Nephron (organoid): ENCODE data around the gene JARID2.

Experiments used
- H3K27ac Mint-ChIP-seq, 3 experiments: 2 replicates each; pipeline ENCODE4 v1.8.0; 2020; ENCODE audit warnings: mixed read lengths in 3 of 3, mild to moderate bottlenecking in 2 of 3, moderate library complexity in 1 of 3
- H3K27me3 Mint-ChIP-seq: 2 replicates; pipeline ENCODE4 v1.8.0; 2021; ENCODE audit warnings: low read depth, mild to moderate bottlenecking, moderate library complexity, mixed read lengths
- H3K36me3 Mint-ChIP-seq: 2 replicates; pipeline ENCODE4 v1.8.0; 2020; ENCODE audit warnings: low read depth, mixed read lengths
- H3K4me1 Mint-ChIP-seq: 2 replicates; pipeline ENCODE4 v1.8.0; 2020; ENCODE audit warnings: mixed read lengths
- H3K4me3 Mint-ChIP-seq, 3 experiments: 2 replicates each; pipeline ENCODE4 v1.8.0; 2020; ENCODE audit warnings: mild to moderate bottlenecking in 3 of 3, mixed read lengths in 3 of 3, moderate library complexity in 2 of 3
- H3K9me3 Mint-ChIP-seq: 2 replicates; pipeline ENCODE4 v1.8.0; 2020; ENCODE audit warnings: mixed read lengths
- CTCF ChIP-seq, 3 experiments: fragments of 200-600 bp; sonication (generic); IDR thresholded peaks; one replicate each; pipeline ENCODE4 v1.5.0; 2021; ENCODE audit warnings: antibody characterized with exemption in 3 of 3; ENCODE audit not compliant: unreplicated experiment in 3 of 3

JARID2 gene

GRCh38 chr6:15279047-15279661 is 33.3 kb downstream of the JARID2 start:
- Mint-ChIP-seq H3K27me3 (no peaks in the 10 kb centered on the region), H3K9me3 (no peaks in the 10 kb centered on the region), H3K4me1 (peaks cover 72% of the 10 kb centered on the region), H3K27ac (peak overlapping the region; percentile 2 to 48 (median 7)), H3K4me3 (no peak overlapping the region), H3K36me3 (peaks cover 6% of the 10 kb centered on the region)
- no peak for TF ChIP-seq CTCF (IDR thresholded peaks at IDR 0.05; ENCODE audit: unreplicated experiment in 3 of 3)

- Mint-ChIP-seq H3K4me3 (peak overlapping the region in 1 of 3 experiments; percentile 9), H3K27ac (peak overlapping the region; percentile 7 to 80 (median 48)), H3K27me3 (no peaks in the 10 kb centered on the region), H3K36me3 (no peaks in the 10 kb centered on the region), H3K9me3 (no peaks in the 10 kb centered on the region), H3K4me1 (peaks cover 65% of the 10 kb centered on the region)
- no peak for TF ChIP-seq CTCF (IDR thresholded peaks at IDR 0.05; ENCODE audit: unreplicated experiment in 3 of 3)
Measured at GRCh38 chr6:15280028-15280427, 34.2 kb downstream of the JARID2 start.

GRCh38 chr6:15280961-15281360 is 35.1 kb downstream of the JARID2 start:
- H3K4me3 Mint-ChIP-seq, result peak overlapping the region in 1 of 3 experiments; percentile 43
- H3K9me3 Mint-ChIP-seq, result no peaks in the 10 kb centered on the region
- peak overlapping the region; percentile 7 to 77 (median 74) for H3K27ac Mint-ChIP-seq
- H3K4me1 Mint-ChIP-seq, result peaks cover 56% of the 10 kb centered on the region
- no peak for TF ChIP-seq CTCF (IDR thresholded peaks at IDR 0.05; ENCODE audit: unreplicated experiment in 3 of 3)
- H3K36me3 Mint-ChIP-seq, result no peaks in the 10 kb centered on the region
- no peaks in the 10 kb centered on the region for H3K27me3 Mint-ChIP-seq

- no peaks in the 10 kb centered on the region for H3K36me3 Mint-ChIP-seq
- H3K27me3 Mint-ChIP-seq, result no peaks in the 10 kb centered on the region
- no peaks in the 10 kb centered on the region for H3K9me3 Mint-ChIP-seq
- H3K4me3 Mint-ChIP-seq, result no peak overlapping the region
- no peak for TF ChIP-seq CTCF (IDR thresholded peaks at IDR 0.05; ENCODE audit: unreplicated experiment in 3 of 3)
- peaks cover 45% of the 10 kb centered on the region for H3K4me1 Mint-ChIP-seq
- peak overlapping the region; percentile 4 to 77 (median 7) for H3K27ac Mint-ChIP-seq
Measured at GRCh38 chr6:15282334-15282733, 36.5 kb downstream of the JARID2 start.

GRCh38 chr6:15283986-15284361 is 38.1 kb downstream of the JARID2 start:
- TF ChIP-seq CTCF (IDR thresholded peaks at IDR 0.05; ENCODE audit: unreplicated experiment in 3 of 3), result no peak
- peaks cover 47% of the 10 kb centered on the region for H3K4me1 Mint-ChIP-seq
- H3K27me3 Mint-ChIP-seq, result no peaks in the 10 kb centered on the region
- peak overlapping the region in 2 of 3 experiments; percentile 12 to 48 for H3K27ac Mint-ChIP-seq
- peaks cover 10% of the 10 kb centered on the region for H3K36me3 Mint-ChIP-seq
- H3K9me3 Mint-ChIP-seq, result peaks cover 1% of the 10 kb centered on the region
- H3K4me3 Mint-ChIP-seq, result no peak overlapping the region

GRCh38 chr6:15284743-15285142 is 38.9 kb downstream of the JARID2 start:
- no peak overlapping the region for H3K4me3 Mint-ChIP-seq
- peaks cover 13% of the 10 kb centered on the region for H3K36me3 Mint-ChIP-seq
- H3K27ac Mint-ChIP-seq, result no peak overlapping the region
- H3K4me1 Mint-ChIP-seq, result peaks cover 43% of the 10 kb centered on the region
- no peaks in the 10 kb centered on the region for H3K27me3 Mint-ChIP-seq
- peaks cover 2% of the 10 kb centered on the region for H3K9me3 Mint-ChIP-seq
- TF ChIP-seq CTCF (IDR thresholded peaks at IDR 0.05; ENCODE audit: unreplicated experiment in 3 of 3), result no peak
